GM12878 (cell line): Measurements from ENCODE around the gene SMURF1. TPM values are rescaled to one million over a fixed set of nuclear protein-coding genes. Genes with fewer than 3 reads are reported as not detected.

Source experiments
- ATF7 ChIP-seq: fragments of 450-650 bp; IDR thresholded peaks from 2 replicates; pipeline ENCODE4 v1.6.1; 2016; ENCODE audit warnings: low read depth, mild to moderate bottlenecking
- DPF2 ChIP-seq: fragments of 450-650 bp; IDR thresholded peaks from 2 replicates; pipeline ENCODE4 v1.6.1; 2017; ENCODE audit warnings: mild to moderate bottlenecking
- GATAD2B ChIP-seq: fragments of 450-650 bp; conservative IDR thresholded peaks from 2 replicates; pipeline ENCODE4 v1.6.1; 2017; ENCODE audit warnings: low read depth, mild to moderate bottlenecking, moderate library complexity
- IKZF1 ChIP-seq: fragments of 450-650 bp; conservative IDR thresholded peaks from 2 replicates; pipeline ENCODE4 v1.6.1; 2017; ENCODE audit warnings: antibody characterized with exemption, mild to moderate bottlenecking
- IKZF2 ChIP-seq, 2 experiments: fragments of 450-650 bp; IDR thresholded peaks; 2 replicates each; pipeline ENCODE4 v1.6.1; 2017; ENCODE audit warnings: mild to moderate bottlenecking in 2 of 2, moderate library complexity in 2 of 2
- MTA2 ChIP-seq: fragments of 450-650 bp; IDR thresholded peaks from 2 replicates; pipeline ENCODE4 v1.6.1; 2016; ENCODE audit warnings: low read depth, mild to moderate bottlenecking, moderate library complexity
- NFIC ChIP-seq: IDR thresholded peaks from 2 replicates; pipeline ENCODE4 v1.6.1; 2012; ENCODE audit warnings: low read depth, mild to moderate bottlenecking, inconsistent platforms, low read length, moderate library complexity
- NFXL1 ChIP-seq: fragments of 450-650 bp; IDR thresholded peaks from 2 replicates; pipeline ENCODE4 v1.6.1; 2017; ENCODE audit warnings: antibody characterized with exemption, mild to moderate bottlenecking, borderline replicate concordance
- NRF1 ChIP-seq: conservative IDR thresholded peaks from 2 replicates; pipeline ENCODE4 v1.6.1; 2011; ENCODE audit warnings: mild to moderate bottlenecking, low read depth, low read length, improper control_type of control experiment
- POLR2A ChIP-seq: IDR thresholded peaks from 2 replicates; pipeline ENCODE4 v1.6.1; 2011; ENCODE audit warnings: low read depth, mild to moderate bottlenecking, low read length
- SP1 ChIP-seq: IDR thresholded peaks from one replicate; pipeline ENCODE4 v1.6.1; 2011; ENCODE audit warnings: low read depth, low read length
- SREBF2 ChIP-seq: IDR thresholded peaks from 2 replicates; pipeline ENCODE4 v1.6.1; 2012; ENCODE audit warnings: mild to moderate bottlenecking, low read length
- SRF ChIP-seq, 2 experiments: IDR thresholded peaks; 2 replicates each; pipeline ENCODE4 v1.6.1; 2011; ENCODE audit warnings: low read depth in 2 of 2, low read length in 2 of 2, mild to moderate bottlenecking in 1 of 2, moderate library complexity in 1 of 2
- TBL1XR1 ChIP-seq: IDR thresholded peaks from 2 replicates; pipeline ENCODE4 v1.6.1; 2012; ENCODE audit warnings: low read depth, low read length, improper control_type of control experiment
- TCF7 ChIP-seq: IDR thresholded peaks from 2 replicates; pipeline ENCODE4 v1.6.1; 2014; ENCODE audit warnings: antibody characterized with exemption, borderline replicate concordance
- ZBTB11 ChIP-seq: fragments of 450-650 bp; formaldehyde crosslinking; IDR thresholded peaks from 2 replicates; pipeline ENCODE4 v1.5.0; 2022; ENCODE audit warnings: mild to moderate bottlenecking, missing genetic modification characterization
- ZNF217 ChIP-seq: fragments of 450-650 bp; IDR thresholded peaks from 2 replicates; pipeline ENCODE4 v1.6.1; 2017; ENCODE audit warnings: antibody characterized with exemption, mild to moderate bottlenecking
- polyA plus RNA-seq, 11 experiments: library from polyadenylated mRNA; depleted of rRNA in 4 of 11; unstranded in 6 of 11; stranded (reverse) in 5 of 11; fragments of >200 nt; fragmentation: Nextera tagmentation in 4 of 11; fragmentation: Illumina TruSeq in 1 of 11; extraction: Ambion mirVana in 4 of 11; extraction: Trizol in 1 of 11; gene quantifications; 1 replicate in 1 of 11; 2 replicates in 10 of 11; pipeline versions ENCODE4 v1.2.1 to v1.2.3, GENCODE V29; 2011 to 2016; ENCODE audit warnings: inconsistent platforms in 2 of 11, missing spikeins in 2 of 11, low read depth in 1 of 11
- total RNA-seq, 4 experiments: library from RNA; depleted of rRNA in 3 of 4; stranded (reverse); fragments of >200 nt in 3 of 4; fragmentation: Illumina TruSeq in 1 of 4; extraction: Trizol in 1 of 4; gene quantifications; 2 replicates each; pipeline versions ENCODE4 v1.2.1 to v1.2.3, GENCODE V29; 2013 to 2021
- TF ChIP-seq, protein P1 (sequence below): fragments of 150-350 bp; IDR thresholded peaks from 2 replicates; pipeline ENCODE4 v1.6.1; 2014; ENCODE audit warnings: mild to moderate bottlenecking, low read depth, low read length
- TF ChIP-seq, protein P2 (sequence below): IDR thresholded peaks from 2 replicates; pipeline ENCODE4 v1.6.1; 2012; ENCODE audit warnings: low read depth, low read length, improper control_type of control experiment
- TF ChIP-seq, protein P3 (sequence below): IDR thresholded peaks from 2 replicates; pipeline ENCODE4 v1.6.1; 2011; ENCODE audit warnings: mild to moderate bottlenecking, low read depth, low read length, moderate library complexity; ENCODE audit not compliant: insufficient replicate concordance
- TF ChIP-seq, protein P4 (sequence below): IDR thresholded peaks from 2 replicates; pipeline ENCODE4 v1.6.1; 2012; ENCODE audit warnings: low read length, inconsistent platforms
- TF ChIP-seq, protein P5 (sequence below): fragments of 450-650 bp; IDR thresholded peaks from 2 replicates; pipeline ENCODE4 v1.6.1; 2017; ENCODE audit warnings: mild to moderate bottlenecking

Gene SMURF1
- total and polyA plus RNA-seq, 10 of the 15 experiments (the other 5 are each of a cell fraction or from before 2014, with no cell fraction given) = 0.76 to 14.0 (median 7.9) TPM

DNA sequence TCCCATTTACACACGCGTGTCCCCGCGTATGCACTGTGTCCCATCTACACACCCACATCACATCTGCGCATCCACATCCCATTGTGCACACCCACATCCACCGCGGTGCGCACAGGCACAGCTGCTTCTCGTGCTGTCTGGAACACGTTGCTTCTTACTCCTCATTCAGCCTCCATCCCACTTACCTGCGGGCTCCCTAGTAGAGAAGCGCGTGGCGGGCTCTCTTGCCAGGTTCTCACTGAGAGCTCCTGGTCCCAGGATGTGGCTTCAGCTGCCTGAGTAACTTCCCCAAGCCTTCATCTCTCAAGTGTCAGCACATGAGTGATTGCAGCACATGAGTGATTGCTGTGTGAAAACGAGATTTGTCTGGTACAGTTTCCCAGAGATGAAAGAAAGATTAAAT, 147.8 kb downstream of the SMURF1 start (continued):
- TF ChIP-seq ZBTB11 (CRISPR knock-in tag) (no peak), IKZF2 (IDR thresholded peaks at IDR 0.05) (peak; percentile 28 to 50; a peak in 2 of 4 replicates), TBL1XR1 (no peak), MTA2 (0 out of 2 replicates have a peak, but pooled peaks have one; percentile 20), DPF2 (0 out of 2 replicates have a peak, but pooled peaks have one; percentile 20), NFIC (peak; percentile 31; the same call in 1 of the 2 replicates), SP1 (no peak), POLR2A (peak; percentile 51; the same call in 1 of the 2 replicates), ZNF217 (no peak), TCF7 (0 out of 2 replicates have a peak, but pooled peaks have one; percentile 62), NRF1 (no peak), SREBF2 (no peak), SRF (IDR thresholded peaks at IDR 0.05; ENCODE audit: low read depth in 2 of 2, low read length in 2 of 2) (no peak), NFXL1 (no peak), ATF7 (peak; percentile 56; the same call in 1 of the 2 replicates), GATAD2B (peak; percentile 68; the same call in 1 of the 2 replicates), IKZF1 (peak; percentile 47)
- TF ChIP-seq, protein P1, sequence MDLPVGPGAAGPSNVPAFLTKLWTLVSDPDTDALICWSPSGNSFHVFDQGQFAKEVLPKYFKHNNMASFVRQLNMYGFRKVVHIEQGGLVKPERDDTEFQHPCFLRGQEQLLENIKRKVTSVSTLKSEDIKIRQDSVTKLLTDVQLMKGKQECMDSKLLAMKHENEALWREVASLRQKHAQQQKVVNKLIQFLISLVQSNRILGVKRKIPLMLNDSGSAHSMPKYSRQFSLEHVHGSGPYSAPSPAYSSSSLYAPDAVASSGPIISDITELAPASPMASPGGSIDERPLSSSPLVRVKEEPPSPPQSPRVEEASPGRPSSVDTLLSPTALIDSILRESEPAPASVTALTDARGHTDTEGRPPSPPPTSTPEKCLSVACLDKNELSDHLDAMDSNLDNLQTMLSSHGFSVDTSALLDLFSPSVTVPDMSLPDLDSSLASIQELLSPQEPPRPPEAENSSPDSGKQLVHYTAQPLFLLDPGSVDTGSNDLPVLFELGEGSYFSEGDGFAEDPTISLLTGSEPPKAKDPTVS = no peak
- TF ChIP-seq, protein P2, sequence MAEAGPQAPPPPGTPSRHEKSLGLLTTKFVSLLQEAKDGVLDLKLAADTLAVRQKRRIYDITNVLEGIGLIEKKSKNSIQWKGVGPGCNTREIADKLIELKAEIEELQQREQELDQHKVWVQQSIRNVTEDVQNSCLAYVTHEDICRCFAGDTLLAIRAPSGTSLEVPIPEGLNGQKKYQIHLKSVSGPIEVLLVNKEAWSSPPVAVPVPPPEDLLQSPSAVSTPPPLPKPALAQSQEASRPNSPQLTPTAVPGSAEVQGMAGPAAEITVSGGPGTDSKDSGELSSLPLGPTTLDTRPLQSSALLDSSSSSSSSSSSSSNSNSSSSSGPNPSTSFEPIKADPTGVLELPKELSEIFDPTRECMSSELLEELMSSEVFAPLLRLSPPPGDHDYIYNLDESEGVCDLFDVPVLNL = no peak
- TF ChIP-seq, protein P3, sequence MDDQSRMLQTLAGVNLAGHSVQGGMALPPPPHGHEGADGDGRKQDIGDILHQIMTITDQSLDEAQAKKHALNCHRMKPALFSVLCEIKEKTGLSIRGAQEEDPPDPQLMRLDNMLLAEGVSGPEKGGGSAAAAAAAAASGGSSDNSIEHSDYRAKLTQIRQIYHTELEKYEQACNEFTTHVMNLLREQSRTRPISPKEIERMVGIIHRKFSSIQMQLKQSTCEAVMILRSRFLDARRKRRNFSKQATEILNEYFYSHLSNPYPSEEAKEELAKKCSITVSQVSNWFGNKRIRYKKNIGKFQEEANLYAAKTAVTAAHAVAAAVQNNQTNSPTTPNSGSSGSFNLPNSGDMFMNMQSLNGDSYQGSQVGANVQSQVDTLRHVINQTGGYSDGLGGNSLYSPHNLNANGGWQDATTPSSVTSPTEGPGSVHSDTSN = peak; percentile 91
- TF ChIP-seq, protein P4, sequence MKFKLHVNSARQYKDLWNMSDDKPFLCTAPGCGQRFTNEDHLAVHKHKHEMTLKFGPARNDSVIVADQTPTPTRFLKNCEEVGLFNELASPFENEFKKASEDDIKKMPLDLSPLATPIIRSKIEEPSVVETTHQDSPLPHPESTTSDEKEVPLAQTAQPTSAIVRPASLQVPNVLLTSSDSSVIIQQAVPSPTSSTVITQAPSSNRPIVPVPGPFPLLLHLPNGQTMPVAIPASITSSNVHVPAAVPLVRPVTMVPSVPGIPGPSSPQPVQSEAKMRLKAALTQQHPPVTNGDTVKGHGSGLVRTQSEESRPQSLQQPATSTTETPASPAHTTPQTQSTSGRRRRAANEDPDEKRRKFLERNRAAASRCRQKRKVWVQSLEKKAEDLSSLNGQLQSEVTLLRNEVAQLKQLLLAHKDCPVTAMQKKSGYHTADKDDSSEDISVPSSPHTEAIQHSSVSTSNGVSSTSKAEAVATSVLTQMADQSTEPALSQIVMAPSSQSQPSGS = peak; percentile 72; the same call in 1 of the 2 replicates
- TF ChIP-seq, protein P5, sequence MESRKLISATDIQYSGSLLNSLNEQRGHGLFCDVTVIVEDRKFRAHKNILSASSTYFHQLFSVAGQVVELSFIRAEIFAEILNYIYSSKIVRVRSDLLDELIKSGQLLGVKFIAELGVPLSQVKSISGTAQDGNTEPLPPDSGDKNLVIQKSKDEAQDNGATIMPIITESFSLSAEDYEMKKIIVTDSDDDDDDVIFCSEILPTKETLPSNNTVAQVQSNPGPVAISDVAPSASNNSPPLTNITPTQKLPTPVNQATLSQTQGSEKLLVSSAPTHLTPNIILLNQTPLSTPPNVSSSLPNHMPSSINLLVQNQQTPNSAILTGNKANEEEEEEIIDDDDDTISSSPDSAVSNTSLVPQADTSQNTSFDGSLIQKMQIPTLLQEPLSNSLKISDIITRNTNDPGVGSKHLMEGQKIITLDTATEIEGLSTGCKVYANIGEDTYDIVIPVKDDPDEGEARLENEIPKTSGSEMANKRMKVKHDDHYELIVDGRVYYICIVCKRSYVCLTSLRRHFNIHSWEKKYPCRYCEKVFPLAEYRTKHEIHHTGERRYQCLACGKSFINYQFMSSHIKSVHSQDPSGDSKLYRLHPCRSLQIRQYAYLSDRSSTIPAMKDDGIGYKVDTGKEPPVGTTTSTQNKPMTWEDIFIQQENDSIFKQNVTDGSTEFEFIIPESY = 0 out of 2 replicates have a peak, but pooled peaks have one; percentile 18
